Adrenal gland (tissue), 12 donors: Measurements from ENCODE around the gene OR4N5. TPM values are rescaled to one million over a fixed set of nuclear protein-coding genes. Genes with fewer than 3 reads are reported as not detected.
"Not testable (repeated sequence)": the region's sequence is repeated elsewhere in the genome, so short reads cannot be mapped to it uniquely, and the experiment has no call there.

Experiments used
- DNase-seq, 7 donors: peaks; one replicate each; pipeline ENCODE4 v3.0.0-alpha.2; 2019 to 2020
- H3K27ac ChIP-seq, 5 donors: fragments of 200-600 bp; sonication (generic) in 4 of 5; 1 replicate in 3 of 5; 2 replicates in 2 of 5; pipeline versions ENCODE4 v1.5.1 to v1.8.0; 2016 to 2020; ENCODE audit warnings: mild to moderate bottlenecking in 1 of 5
- H3K27me3 ChIP-seq: fragments of 200-600 bp; 2 replicates; pipeline ENCODE4 v1.8.0; 2021
- H3K36me3 ChIP-seq, 2 donors: fragments of 200-600 bp; replicated peaks in 1 of 2; 1 replicate in 1 of 2; 2 replicates in 1 of 2; pipeline versions ENCODE4 v1.5.1 to v1.8.0; 2018 to 2022
- H3K4me1 ChIP-seq, 2 donors: fragments of 200-600 bp; replicated peaks in 1 of 2; 1 replicate in 1 of 2; 2 replicates in 1 of 2; pipeline versions ENCODE4 v1.5.1 to v1.8.0; 2018 to 2021
- H3K4me3 ChIP-seq, 4 donors: fragments of 200-600 bp; sonication (generic) in 3 of 4; one replicate each; pipeline ENCODE4 v1.5.1; 2016 to 2018
- H3K9me3 ChIP-seq, 3 donors: fragments of 200-600 bp; sonication (generic) in 1 of 3; replicated peaks in 1 of 3; 1 replicate in 2 of 3; 2 replicates in 1 of 3; pipeline versions ENCODE4 v1.5.1 to v1.8.0; 2016 to 2021
- CTCF ChIP-seq, 6 experiments: fragments of 450-650 bp in 4 of 6; fragments of 200-600 bp in 2 of 6; sonication (generic) in 1 of 6; IDR thresholded peaks; 1 replicate in 5 of 6; 2 replicates in 1 of 6; pipeline versions ENCODE4 v1.5.1 to v1.8.0; 2016 to 2021; ENCODE audit warnings: antibody characterized with exemption in 6 of 6, mild to moderate bottlenecking in 2 of 6, moderate library complexity in 1 of 6
- POLR2A ChIP-seq, 2 donors: fragments of 450-650 bp; IDR thresholded peaks; one replicate each; pipeline ENCODE4 v1.6.1; 2017; ENCODE audit warnings: antibody characterized with exemption in 2 of 2, mild to moderate bottlenecking in 2 of 2, moderate library complexity in 1 of 2
- WGBS, 4 donors: extraction: QIAGEN DNeasy Blood & Tissue Kit in 2 of 4; methylation state at CpG; one replicate each; pipeline versions ENCODE4 v1.1.5 to v1.1.7; 2013 to 2017; 5-methylcytosine and 5-hydroxymethylcytosine counted together
- intact Hi-C, 2 donors: fragments of 100-400 bp; cut with DNase I; formaldehyde crosslinking; loops; one replicate each; pipeline versions ENCODE4 v1.14.1 to v1.15.0; 2022 to 2023
- polyA plus RNA-seq, 3 donors: library from polyadenylated mRNA; stranded (reverse); fragments of 200-250 nt in 2 of 3; fragments of 350-450 nt in 1 of 3; fragmentation: Illumina TruSeq in 1 of 3; extraction: RNeasy Lipid Tissue Mini Kit (QIAGEN cat#74804) in 1 of 3; gene quantifications; one replicate each; pipeline ENCODE4 v1.2.3, GENCODE V29; 2013 to 2014
- total RNA-seq, 9 donors: library from RNA; depleted of rRNA in 4 of 9; stranded (reverse); fragments of >200 nt in 4 of 9; fragments of 120-200 nt in 1 of 9; fragmentation: NEBNext Ultra II Directional in 1 of 9; extraction: Animal tissue kit (Norgen Biotek cat#: 25700) in 1 of 9; gene quantifications; one replicate each; pipeline versions ENCODE4 v1.1.0 to v1.2.4, GENCODE V29; 2013 to 2023
- donor health status: healthy with polysubstance abuse.
- donor health status: Bipolar disorder and iron deficiency.
- donor health status: DM: yes; HTN: yes; CAD: no.
- donor health status: DM: no; HTN: no; CAD: no.
- donor health status: DM: no; HTN: no; CAD: no.
- donor health status: DM: yes; HTN: yes; CAD: no.

Gene OR4N5
- total and polyA plus RNA-seq, 12 donors, result not detected

GRCh38 chr14:20144820-20145219 is 6.2 kb downstream of the OR4N5 start:
- intact Hi-C loops, result no loop called here
- H3K27me3 ChIP-seq, result no peaks in the 10 kb centered on the region
- H3K27ac ChIP-seq, result no peak overlapping the region
- TF ChIP-seq CTCF (IDR thresholded peaks at IDR 0.05) (no peak), POLR2A (IDR thresholded peaks at IDR 0.05) (no peak)
- H3K9me3 ChIP-seq, result no peaks in the 10 kb centered on the region
- no peaks in the 10 kb centered on the region for H3K36me3 ChIP-seq
- no peak overlapping the region for H3K4me3 ChIP-seq
- H3K4me1 ChIP-seq, result no peaks in the 10 kb centered on the region
- no peak for DNase-seq
- WGBS, 4 donors, result 37 to 56% (median 51%) methylated on average over 1 of the region's 1 CpG

- Histone ChIP-seq H3K36me3 (no peaks in the 10 kb centered on the region), H3K27ac (no peak overlapping the region), H3K4me1 (no peaks in the 10 kb centered on the region), H3K9me3 (peaks cover 0 to 8% (median 0%) of the 10 kb centered on the region in 3 donors), H3K27me3 (no peaks in the 10 kb centered on the region), H3K4me3 (no peak overlapping the region)
- TF ChIP-seq CTCF (IDR thresholded peaks at IDR 0.05) (no peak), POLR2A (IDR thresholded peaks at IDR 0.05) (no peak)
- DNase-seq, result no peak
- intact Hi-C loops, result no loop called here
Measured at GRCh38 chr14:20164462-20164861, 25.8 kb downstream of the OR4N5 start.

GRCh38 chr14:20167091-20167490 is 28.5 kb downstream of the OR4N5 start:
- no peak for TF ChIP-seq CTCF (IDR thresholded peaks at IDR 0.05)
- no peak for TF ChIP-seq POLR2A (IDR thresholded peaks at IDR 0.05)
- no peaks in the 10 kb centered on the region for H3K27me3 ChIP-seq
- intact Hi-C loops, result no loop called here

GRCh38 chr14:20169852-20170251 is 31.2 kb downstream of the OR4N5 start:
- H3K4me3 ChIP-seq, intact Hi-C loops, H3K27ac ChIP-seq, DNase-seq, H3K4me1 ChIP-seq, H3K9me3 ChIP-seq, H3K36me3 ChIP-seq, H3K27me3 ChIP-seq: not testable (repeated sequence)

More at GRCh38 chr14:20167091-20167490, 28.5 kb downstream of the OR4N5 start:
- Histone ChIP-seq H3K9me3 (peaks cover 0 to 8% (median 0%) of the 10 kb centered on the region in 3 donors), H3K4me1 (no peaks in the 10 kb centered on the region), H3K27ac (no peak overlapping the region), H3K4me3 (no peak overlapping the region), H3K36me3 (no peaks in the 10 kb centered on the region)
- DNase-seq, result no peak

GRCh38 chr14:20174205-20174604 is 35.6 kb downstream of the OR4N5 start:
- H3K4me3 ChIP-seq, intact Hi-C loops, H3K36me3 ChIP-seq: not testable (repeated sequence)

More at GRCh38 chr14:20174205-20174604, 35.6 kb downstream of the OR4N5 start:
- not testable (repeated sequence) for DNase-seq, H3K4me1 ChIP-seq, H3K9me3 ChIP-seq, H3K27me3 ChIP-seq, H3K27ac ChIP-seq
